GM21526 (cell line): ENCODE data around the gene PMFBP1.

Experiments used
- ATAC-seq: cut with Tn5 transposase; IDR thresholded peaks from one replicate; pipeline ENCODE4 v1.9.1; 2021; ENCODE audit warnings: moderate library complexity; ENCODE audit not compliant: unreplicated experiment, low FRiP score

Gene PMFBP1

DNA sequence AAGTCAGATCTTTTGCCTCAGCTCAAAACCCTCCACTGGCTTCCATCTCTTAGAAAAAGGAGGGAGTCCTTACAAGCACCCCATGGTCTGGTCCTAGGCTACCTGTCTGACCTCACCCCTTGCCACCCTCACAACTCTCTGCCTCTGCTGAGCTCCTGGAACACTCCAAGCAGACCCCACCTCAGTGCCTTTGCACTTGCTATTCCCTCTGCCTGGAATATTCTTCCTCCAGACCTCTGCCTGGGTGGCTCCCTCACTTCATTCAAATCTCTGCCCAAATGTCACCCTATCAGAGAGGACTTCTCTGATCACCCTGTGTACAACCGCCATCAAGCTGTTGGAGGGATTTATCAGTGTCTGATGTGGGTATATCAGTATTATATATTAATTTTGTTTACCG, 37.4 kb downstream of the PMFBP1 start:
- ATAC-seq, result no peak

DNA sequence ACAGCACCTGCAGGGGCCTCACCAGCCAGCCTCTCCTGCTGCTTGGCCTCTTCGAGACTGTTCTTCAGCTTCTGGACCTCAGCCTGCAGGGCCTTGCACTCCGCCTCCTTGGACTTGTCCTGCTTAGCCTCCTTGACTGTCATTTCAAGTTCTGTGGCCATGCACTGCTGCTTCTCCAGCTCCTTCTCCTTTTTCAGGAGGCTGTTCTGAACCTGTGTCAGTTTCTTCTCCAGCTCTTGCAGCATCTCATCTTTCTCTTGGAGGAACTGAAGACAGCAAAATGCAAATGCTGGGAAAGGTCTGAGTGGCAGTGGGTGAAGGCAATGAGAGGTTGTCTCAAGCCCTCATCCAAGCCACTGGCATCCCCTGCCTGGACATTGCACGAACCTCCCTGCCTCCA, 39.2 kb downstream of the PMFBP1 start:
- no peak for ATAC-seq

GRCh38 chr16:72131036-72131435, 40.9 kb downstream of the PMFBP1 start:
- ATAC-seq, result no peak

DNA sequence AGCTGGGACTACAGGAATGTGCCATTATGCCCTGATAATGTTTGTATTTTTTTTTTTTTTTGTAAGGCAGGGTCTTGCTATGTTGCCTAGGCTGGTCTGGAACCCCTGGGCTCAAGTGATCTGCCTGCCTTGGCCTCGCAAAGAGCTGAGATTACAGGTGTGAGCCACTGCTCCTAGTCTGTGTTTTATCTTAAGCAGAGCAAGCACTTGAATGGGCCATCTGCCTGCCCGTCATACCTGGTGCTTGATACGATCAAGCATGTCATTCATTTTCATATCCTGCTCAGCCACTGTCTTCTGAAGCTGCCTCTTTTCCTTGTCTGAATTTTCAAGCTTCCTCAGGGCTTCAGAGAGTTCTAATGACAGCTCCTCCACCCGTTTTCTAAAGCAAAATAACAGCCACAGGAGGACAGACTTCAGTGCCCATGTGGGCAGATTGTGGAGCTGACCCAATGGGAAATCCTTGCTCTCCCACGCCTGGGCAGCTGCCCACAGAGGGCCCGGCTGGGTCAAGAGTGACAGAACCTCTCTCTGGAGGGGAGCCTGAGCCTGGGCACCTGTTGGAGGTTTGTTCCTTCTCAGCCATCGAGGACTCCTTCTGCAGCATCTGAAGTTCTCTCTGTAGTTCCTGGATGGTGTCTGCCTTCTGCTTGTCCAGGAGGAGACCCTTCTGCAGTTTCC, 41.8 kb downstream of the PMFBP1 start:
- no peak for ATAC-seq

GRCh38 chr16:72128701-72129100, 43.3 kb downstream of the PMFBP1 start:
- ATAC-seq, result no peak

- ATAC-seq, result no peak
Measured at GRCh38 chr16:72126429-72126765, 45.6 kb downstream of the PMFBP1 start.

- ATAC-seq, result no peak
Measured at GRCh38 chr16:72125635-72126428, 46.1 kb downstream of the PMFBP1 start.

- peak; percentile 74 for ATAC-seq
Measured at GRCh38 chr16:72124761-72125634, 47.0 kb downstream of the PMFBP1 start.

- no peak for ATAC-seq
Measured at GRCh38 chr16:72124148-72124547, 47.8 kb downstream of the PMFBP1 start.

DNA sequence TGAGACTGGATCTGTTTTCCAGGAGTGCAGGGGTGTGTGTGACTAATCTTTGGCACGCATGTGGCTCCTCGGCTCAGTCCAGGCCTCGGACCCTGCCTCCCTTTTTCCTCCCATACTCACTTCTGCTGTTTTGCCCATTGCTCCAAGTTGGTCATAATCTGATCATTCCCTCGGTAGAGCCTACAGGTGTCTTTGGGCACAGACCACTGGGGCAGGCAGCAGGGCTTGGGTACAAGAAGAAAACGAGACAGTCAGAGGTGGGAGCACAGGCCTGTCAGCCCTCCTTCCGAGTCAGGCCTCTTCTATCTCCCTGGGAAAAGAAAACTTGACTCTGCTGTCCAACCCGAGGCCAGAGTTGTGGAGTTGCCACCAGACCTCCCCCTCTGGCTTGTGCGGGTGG, 48.5 kb downstream of the PMFBP1 start:
- ATAC-seq, result no peak

DNA sequence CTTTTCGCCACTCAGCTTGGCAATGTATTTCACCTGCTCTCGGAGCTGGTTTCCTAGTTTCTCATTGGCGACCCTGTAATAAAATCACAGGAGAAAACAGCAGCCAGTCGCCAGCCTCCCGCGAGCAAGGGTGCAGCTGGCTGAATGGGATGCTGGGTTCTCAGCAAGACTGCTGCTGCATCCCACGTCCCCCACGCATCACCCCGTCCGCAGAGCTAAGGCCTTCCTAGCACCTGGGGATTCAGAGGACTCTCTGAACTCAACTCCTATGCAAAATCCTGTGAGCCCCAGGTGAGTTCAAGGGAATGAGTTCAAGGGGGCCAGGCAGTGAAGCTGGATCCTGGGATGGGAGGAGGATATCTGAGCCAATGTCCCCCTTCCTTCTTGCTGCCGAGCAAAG, 49.0 kb downstream of the PMFBP1 start:
- ATAC-seq, result no peak

- no peak for ATAC-seq
Measured at GRCh38 chr16:72122308-72122707, 49.6 kb downstream of the PMFBP1 start.

GRCh38 chr16:72120026-72120425, 51.9 kb downstream of the PMFBP1 start:
- no peak for ATAC-seq

GRCh38 chr16:72113616-72113945, 58.4 kb downstream of the PMFBP1 start:
- ATAC-seq, result no peak

- no peak for ATAC-seq
Measured at GRCh38 chr16:72112906-72113615, 58.9 kb downstream of the PMFBP1 start.

DNA sequence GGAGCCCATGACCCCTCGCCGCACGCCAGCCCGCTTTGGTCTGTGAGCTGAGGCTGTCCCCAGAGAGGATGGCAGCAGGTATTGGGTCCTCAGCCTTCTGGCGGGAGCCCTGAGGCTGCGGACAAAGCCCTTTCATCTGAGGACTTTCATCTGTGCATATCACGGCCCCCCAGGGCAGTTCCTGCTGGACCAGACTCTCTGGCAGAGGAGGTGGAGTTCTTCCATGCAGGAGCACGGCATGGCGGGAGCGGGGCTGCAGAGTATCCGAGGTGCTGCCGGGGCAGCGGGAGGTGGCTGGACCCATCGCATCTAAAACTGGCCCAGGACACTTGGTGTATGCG, 59.5 kb downstream of the PMFBP1 start:
- ATAC-seq, result no peak

DNA sequence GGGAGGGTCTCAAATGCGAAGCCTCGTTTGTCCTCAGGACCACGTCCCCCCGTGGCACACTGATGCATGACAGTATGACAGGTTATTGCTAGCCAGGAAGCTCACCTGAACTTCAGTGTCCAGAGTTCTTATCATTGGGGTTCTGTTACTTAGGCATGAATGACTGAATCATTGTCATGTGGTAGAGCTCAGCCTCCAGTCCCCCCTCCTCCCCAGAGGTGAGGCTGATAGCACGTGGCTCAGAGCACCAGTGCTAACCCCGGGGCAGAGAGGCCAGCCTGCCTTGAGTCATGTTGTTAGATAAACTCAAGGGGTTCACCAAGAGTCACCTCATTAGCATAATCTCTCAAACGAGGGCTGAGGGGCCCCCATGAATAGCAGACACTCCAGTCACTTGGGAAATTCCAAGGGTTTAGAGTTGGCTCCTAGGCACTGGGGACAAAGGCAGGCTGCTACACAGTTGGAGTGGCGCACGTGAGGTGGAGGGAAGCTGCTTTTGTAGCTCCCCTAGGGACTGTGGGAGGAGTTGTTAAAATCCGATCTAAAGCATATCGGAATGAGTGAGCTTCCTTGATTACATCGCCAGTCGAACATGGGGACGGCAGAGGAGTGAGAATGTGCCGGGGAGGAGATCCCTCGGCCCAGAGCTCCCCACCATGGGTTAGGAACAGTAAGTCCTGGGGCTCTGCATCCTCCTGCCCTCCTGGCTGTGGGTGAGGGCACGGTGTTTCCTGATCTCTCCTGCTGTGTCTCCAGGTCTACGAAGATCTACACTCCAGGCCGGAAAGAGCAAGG, 60.1 kb downstream of the PMFBP1 start:
- ATAC-seq, result no peak

DNA sequence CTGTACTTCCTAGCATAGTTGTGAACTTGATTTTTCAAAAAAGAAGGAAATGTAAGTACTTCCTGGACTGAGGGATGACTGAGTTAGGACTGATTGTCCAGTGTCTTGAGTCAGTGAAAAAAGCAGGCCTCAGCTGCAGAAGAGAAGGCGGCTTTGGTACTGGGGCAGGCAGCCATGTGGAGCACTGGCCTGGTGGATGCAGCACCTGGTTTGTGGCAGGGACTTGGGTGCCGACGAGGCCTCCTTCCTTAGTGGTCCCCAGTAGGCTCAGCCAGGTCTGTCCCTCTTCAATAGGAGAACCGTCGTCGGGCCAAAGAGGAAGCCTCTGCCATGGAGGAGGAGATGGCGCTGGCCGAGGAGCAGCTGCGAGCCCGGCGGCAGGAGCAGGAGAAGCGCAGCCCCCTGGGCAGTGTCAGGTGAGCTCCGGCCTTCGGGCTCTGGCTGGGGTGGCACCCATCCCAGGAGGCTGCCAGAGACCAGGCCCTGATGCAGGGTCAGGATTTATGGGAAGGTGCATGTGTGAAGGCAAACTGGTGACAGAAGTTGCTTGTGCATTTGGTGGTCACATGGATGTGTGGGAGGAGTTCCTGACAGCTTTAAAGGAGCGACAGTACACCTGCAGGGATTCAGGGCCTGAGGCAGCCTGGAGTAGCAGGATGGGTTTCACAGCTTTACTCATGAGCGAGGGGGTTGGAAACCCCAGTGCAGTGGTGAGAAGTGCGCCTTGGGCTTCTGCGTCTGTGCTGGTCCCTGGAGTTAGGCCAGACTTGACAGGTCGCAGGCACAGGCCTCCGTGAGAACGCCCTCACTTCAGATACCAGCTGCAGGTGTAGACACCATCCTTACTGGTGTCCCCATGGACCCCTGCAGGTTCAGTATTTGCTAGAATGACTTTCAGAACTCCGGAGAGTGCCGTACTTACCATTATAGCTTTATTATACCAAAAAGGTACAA, 61.0 kb downstream of the PMFBP1 start:
- ATAC-seq, result no peak

- no peak for ATAC-seq
Measured at GRCh38 chr16:72109966-72110530, 61.9 kb downstream of the PMFBP1 start.
